Hepatocyte (in vitro differentiated cells): Measurements from ENCODE around the gene GABRD.

Experiments used
- EZH2phosphoT487 ChIP-seq: fragments of 200-600 bp; sonication (generic); IDR thresholded peaks from one replicate; pipeline ENCODE4 v1.6.1; 2018; ENCODE audit warnings: antibody characterized with exemption, mild to moderate bottlenecking, low read depth, moderate library complexity; ENCODE audit not compliant: unreplicated experiment, severe bottlenecking
- TF ChIP-seq, protein P1 (sequence below): fragments of 200-600 bp; sonication (generic); IDR thresholded peaks from 2 replicates; pipeline ENCODE4 v1.5.1; 2016; ENCODE audit warnings: antibody characterized with exemption, mild to moderate bottlenecking; ENCODE audit not compliant: poor library complexity

GRCh38 chr1:2050793-2051682 lies 31.9 kb downstream of the GABRD start:
- TF ChIP-seq, protein P1, sequence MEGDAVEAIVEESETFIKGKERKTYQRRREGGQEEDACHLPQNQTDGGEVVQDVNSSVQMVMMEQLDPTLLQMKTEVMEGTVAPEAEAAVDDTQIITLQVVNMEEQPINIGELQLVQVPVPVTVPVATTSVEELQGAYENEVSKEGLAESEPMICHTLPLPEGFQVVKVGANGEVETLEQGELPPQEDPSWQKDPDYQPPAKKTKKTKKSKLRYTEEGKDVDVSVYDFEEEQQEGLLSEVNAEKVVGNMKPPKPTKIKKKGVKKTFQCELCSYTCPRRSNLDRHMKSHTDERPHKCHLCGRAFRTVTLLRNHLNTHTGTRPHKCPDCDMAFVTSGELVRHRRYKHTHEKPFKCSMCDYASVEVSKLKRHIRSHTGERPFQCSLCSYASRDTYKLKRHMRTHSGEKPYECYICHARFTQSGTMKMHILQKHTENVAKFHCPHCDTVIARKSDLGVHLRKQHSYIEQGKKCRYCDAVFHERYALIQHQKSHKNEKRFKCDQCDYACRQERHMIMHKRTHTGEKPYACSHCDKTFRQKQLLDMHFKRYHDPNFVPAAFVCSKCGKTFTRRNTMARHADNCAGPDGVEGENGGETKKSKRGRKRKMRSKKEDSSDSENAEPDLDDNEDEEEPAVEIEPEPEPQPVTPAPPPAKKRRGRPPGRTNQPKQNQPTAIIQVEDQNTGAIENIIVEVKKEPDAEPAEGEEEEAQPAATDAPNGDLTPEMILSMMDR: no peak
- no peak for TF ChIP-seq EZH2phosphoT487
